Karpas-422 (cell line): ENCODE results near the gene WT1. TPM values are rescaled to one million over a fixed set of nuclear protein-coding genes. Genes with fewer than 3 reads are reported as not detected.

ENCODE experiments used
- DNase-seq: peaks from one replicate; pipeline ENCODE4 v3.0.0-alpha.2; 2015
- H2AFZ ChIP-seq: fragments of 200-600 bp; sonication (generic); 2 replicates; pipeline ENCODE4 v1.6.1; 2014; ENCODE audit warnings: antibody characterized with exemption, low read length, mixed read lengths
- H3K27ac ChIP-seq: fragments of 200-600 bp; sonication (generic); 2 replicates; pipeline ENCODE4 v1.5.1; 2014; ENCODE audit warnings: mild to moderate bottlenecking, low read length, moderate library complexity
- H3K27me3 ChIP-seq: fragments of 200-600 bp; sonication (generic); 2 replicates; pipeline ENCODE4 v1.6.1; 2014; ENCODE audit warnings: low read length, mixed read lengths
- H3K36me3 ChIP-seq: fragments of 200-600 bp; sonication (generic); 2 replicates; pipeline ENCODE4 v1.6.1; 2014; ENCODE audit warnings: low read length, mixed read lengths; ENCODE audit not compliant: insufficient read depth
- H3K4me1 ChIP-seq: fragments of 200-600 bp; sonication (generic); 2 replicates; pipeline ENCODE4 v1.6.1; 2014; ENCODE audit warnings: mild to moderate bottlenecking, low read length, mixed read lengths
- H3K4me2 ChIP-seq: fragments of 200-600 bp; sonication (generic); 2 replicates; pipeline ENCODE4 v1.6.1; 2014; ENCODE audit warnings: low read length, low read depth, mild to moderate bottlenecking; ENCODE audit not compliant: poor library complexity, severe bottlenecking
- H3K4me3 ChIP-seq: fragments of 200-600 bp; sonication (generic); 2 replicates; pipeline ENCODE4 v1.5.1; 2014; ENCODE audit warnings: mild to moderate bottlenecking, antibody characterized with exemption, low read length, mixed read lengths
- H3K79me2 ChIP-seq: fragments of 200-600 bp; sonication (generic); 2 replicates; pipeline ENCODE4 v1.6.1; 2014; ENCODE audit warnings: mild to moderate bottlenecking, low read length, mixed read lengths
- H3K9ac ChIP-seq: fragments of 200-600 bp; sonication (generic); 2 replicates; pipeline ENCODE4 v1.6.0; 2014; ENCODE audit warnings: low read length
- H3K9me2 ChIP-seq: fragments of 200-600 bp; sonication (generic), shearing (Covaris generic); replicated peaks from 2 replicates; pipeline ENCODE4 v1.6.0; 2014; ENCODE audit warnings: mild to moderate bottlenecking, low read length, moderate library complexity; ENCODE audit not compliant: insufficient read depth
- H3K9me3 ChIP-seq: fragments of 300-700, 200-600 bp; sonication (generic); 2 replicates; pipeline ENCODE4 v1.6.1; 2014; ENCODE audit warnings: low read length, mixed read lengths
- H4K20me1 ChIP-seq: fragments of 200-600 bp; sonication (generic); 2 replicates; pipeline ENCODE4 v1.6.1; 2014; ENCODE audit warnings: mild to moderate bottlenecking, antibody characterized with exemption, low read length, low read depth; ENCODE audit not compliant: insufficient read depth
- total RNA-seq: library from RNA; depleted of rRNA; stranded (reverse); fragments of >200 nt; shearing (Covaris generic); gene quantifications from 2 replicates; pipeline ENCODE4 v1.2.3, GENCODE V29; 2014; ENCODE audit warnings: low replicate concordance

Gene WT1
- total RNA-seq, 1 experiment from 2014 or later = 0.52 TPM

DNA sequence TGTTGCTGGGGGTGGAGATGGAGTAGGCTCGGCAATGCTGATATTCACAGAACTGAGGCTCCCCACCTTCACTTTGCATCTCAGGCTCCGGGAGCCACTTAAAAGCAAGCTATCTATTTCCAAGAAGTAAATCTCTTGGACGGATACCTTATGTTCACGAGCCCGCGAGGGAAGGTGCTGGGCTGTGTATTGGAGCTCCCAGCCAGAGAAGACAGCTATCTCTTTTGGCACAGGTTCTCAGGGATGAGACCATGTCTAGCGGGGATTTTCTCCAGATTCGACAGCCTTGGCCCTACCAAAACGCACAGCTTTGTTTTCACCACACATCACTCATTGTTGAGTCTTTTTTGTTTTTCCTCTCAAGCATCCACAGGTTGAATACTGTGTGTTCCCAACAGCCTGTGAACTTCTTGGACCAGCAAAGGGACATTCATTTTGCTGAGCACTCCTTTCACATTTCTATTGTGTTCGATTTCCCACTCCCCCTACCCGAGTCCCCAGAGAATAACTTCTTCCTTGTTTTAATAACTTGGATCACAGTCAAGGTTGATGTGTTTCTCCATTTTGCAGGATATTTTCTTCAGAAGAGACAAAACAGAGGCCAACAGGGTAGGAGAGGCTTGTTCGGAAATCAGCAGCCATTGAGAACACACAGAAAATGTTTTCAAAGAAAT is 23.3 kb downstream of the WT1 start:
- Histone ChIP-seq H3K27me3 (no peaks in the 10 kb centered on the region), H3K36me3 (no peaks in the 10 kb centered on the region), H3K4me1 (no peaks in the 10 kb centered on the region), H3K27ac (no peak overlapping the region), H3K9me3 (no peaks in the 10 kb centered on the region), H3K4me3 (no peak overlapping the region), H3K79me2 (no peaks in the 10 kb centered on the region), H3K9ac (no peak overlapping the region), H3K9me2 (no peaks in the 10 kb centered on the region), H4K20me1 (no peaks in the 10 kb centered on the region), H3K4me2 (no peak overlapping the region), H2AFZ (no peak overlapping the region)
- DNase-seq = no peak

DNA sequence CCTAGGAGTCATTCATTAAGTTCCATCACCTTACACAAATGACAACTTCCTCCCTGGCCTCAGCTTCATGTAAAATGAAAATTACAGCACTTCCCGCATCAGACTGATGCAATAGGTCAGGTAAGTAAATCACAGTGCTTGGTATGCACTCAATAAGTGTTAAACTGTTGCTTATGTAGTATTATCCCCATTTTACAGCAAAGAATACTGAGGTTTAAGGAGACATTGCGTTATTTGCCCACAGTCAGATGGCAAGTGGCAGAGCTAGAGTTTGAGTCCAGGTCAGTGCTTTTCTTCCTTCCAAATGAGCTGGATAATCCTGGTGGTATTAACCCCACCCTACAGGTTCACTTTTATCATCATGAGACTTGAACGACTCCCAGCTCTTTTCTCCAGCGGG is 29.7 kb downstream of the WT1 start:
- no peak for DNase-seq
- Histone ChIP-seq H2AFZ (no peak overlapping the region), H3K36me3 (no peaks in the 10 kb centered on the region)

DNA sequence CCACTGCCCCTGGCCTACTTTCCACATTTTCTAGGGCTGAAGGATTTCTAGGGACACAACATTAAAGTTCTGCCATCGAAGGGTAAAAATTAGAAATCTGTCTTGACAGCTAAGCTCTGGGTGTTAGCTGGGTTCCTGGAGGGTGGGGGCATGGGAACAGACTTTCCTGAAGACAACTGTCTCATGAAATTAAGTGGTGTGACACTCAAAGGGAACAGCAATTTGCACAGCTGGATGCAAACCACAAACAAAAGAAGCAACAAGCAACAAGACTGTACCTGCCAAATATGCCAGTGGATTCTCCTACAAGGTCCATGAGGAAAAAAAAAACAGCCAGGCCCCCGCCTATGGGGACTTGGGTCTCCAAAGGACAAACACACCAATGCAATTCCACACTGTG is 32.5 kb downstream of the WT1 start:
- Histone ChIP-seq H3K36me3 (no peaks in the 10 kb centered on the region), H3K9me3 (no peaks in the 10 kb centered on the region), H3K9ac (no peak overlapping the region), H3K9me2 (no peaks in the 10 kb centered on the region), H3K4me2 (no peak overlapping the region), H3K79me2 (no peaks in the 10 kb centered on the region), H3K4me3 (no peak overlapping the region), H4K20me1 (no peaks in the 10 kb centered on the region), H3K27me3 (no peaks in the 10 kb centered on the region), H3K27ac (no peak overlapping the region), H2AFZ (no peak overlapping the region), H3K4me1 (no peaks in the 10 kb centered on the region)
- no peak for DNase-seq

More for the DNA sequence above, 29.7 kb downstream of the WT1 start:
- H4K20me1 ChIP-seq = no peaks in the 10 kb centered on the region
- no peaks in the 10 kb centered on the region for H3K9me2 ChIP-seq
- H3K9ac ChIP-seq = no peak overlapping the region
- H3K79me2 ChIP-seq = no peaks in the 10 kb centered on the region
- H3K4me1 ChIP-seq = no peaks in the 10 kb centered on the region
- no peak overlapping the region for H3K27ac ChIP-seq
- H3K9me3 ChIP-seq = no peaks in the 10 kb centered on the region
- no peak overlapping the region for H3K4me2 ChIP-seq
- no peak overlapping the region for H3K4me3 ChIP-seq
- no peaks in the 10 kb centered on the region for H3K27me3 ChIP-seq

DNA sequence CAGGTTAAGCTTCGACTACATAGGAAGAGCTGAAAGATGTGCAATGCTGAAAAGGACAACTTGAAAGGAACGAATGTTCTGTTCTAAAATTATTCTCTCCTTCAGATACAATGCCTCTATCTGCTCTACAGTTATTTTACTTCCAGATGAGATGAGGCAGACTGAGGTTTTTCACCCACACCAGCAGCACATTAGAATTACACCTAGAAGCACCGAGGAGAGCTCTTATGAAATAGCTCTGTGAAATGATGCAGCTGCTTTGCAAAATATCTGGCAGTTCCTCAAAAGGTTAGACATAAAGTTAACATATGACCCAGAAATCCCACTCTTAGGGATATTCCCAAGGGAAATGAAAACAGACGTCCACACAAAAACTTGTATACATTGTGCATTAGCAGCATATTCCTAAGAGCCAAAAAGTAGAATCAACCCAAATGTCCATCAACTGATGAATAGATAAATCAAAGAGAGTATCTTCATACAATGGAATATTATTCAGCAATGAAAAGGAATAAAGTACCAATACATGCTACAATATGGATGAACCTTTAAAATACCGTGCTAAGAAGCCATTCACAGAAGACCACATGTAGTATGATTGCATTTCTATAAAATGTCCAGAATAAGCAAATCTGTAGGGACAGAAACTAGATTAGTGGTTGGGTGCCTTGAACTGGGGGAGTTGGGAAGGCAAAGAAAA is 34.5 kb downstream of the WT1 start:
- Histone ChIP-seq H2AFZ (no peak overlapping the region), H3K9me3 (no peaks in the 10 kb centered on the region), H3K4me3 (no peak overlapping the region), H3K36me3 (no peaks in the 10 kb centered on the region), H3K27me3 (no peaks in the 10 kb centered on the region), H3K4me2 (no peak overlapping the region), H3K4me1 (peaks cover 6% of the 10 kb centered on the region), H3K27ac (no peak overlapping the region), H3K9me2 (no peaks in the 10 kb centered on the region), H3K79me2 (no peaks in the 10 kb centered on the region), H3K9ac (no peak overlapping the region), H4K20me1 (no peaks in the 10 kb centered on the region)
- DNase-seq = no peak

DNA sequence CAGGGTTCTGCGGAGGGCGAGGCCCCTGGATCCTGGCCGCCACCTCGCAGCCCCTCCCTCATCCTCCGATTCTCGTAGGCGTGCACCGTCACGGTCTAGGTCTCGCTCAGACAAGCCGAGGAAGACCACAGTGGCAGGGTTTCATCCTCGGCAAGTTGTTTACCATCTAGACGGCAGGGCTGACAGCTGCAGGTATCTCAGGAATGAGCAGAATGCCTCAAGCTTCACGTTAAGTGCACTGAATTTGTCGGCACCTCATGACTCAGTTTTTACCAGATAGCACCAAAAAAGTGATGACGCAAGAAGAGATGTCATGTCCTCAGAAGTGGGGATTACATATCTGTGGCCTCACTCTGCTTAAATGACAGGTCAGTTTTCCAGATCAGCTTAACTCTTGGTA is 35.1 kb downstream of the WT1 start:
- H3K36me3 ChIP-seq = no peaks in the 10 kb centered on the region
- H4K20me1 ChIP-seq = no peaks in the 10 kb centered on the region
- H3K27me3 ChIP-seq = no peaks in the 10 kb centered on the region
- H3K9ac ChIP-seq = no peak overlapping the region
- H3K4me1 ChIP-seq = peaks cover 7% of the 10 kb centered on the region
- no peak overlapping the region for H3K4me3 ChIP-seq
- H3K4me2 ChIP-seq = no peak overlapping the region
- no peaks in the 10 kb centered on the region for H3K9me3 ChIP-seq
- H2AFZ ChIP-seq = no peak overlapping the region
- no peak overlapping the region for H3K27ac ChIP-seq
- no peak for DNase-seq
- no peaks in the 10 kb centered on the region for H3K79me2 ChIP-seq
- no peaks in the 10 kb centered on the region for H3K9me2 ChIP-seq

DNA sequence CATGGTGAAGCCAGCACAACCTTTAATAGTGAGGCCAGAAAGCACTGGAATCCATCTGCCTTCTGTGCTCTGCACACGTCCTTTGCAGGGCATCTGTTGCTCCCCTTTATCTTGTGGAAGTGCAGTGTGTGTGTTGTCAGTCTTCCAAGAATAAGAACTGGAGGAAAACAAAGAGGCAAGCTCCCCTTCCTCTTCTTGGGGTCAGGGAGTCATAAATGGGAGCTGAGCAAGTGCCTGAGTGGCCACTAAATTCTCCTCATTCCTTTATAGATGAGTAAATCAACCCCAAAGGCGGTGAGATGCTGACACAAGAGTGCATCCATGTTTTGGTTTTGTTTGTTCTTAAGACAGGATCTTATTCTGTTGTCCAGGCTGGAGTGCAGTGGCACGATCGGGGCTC is 38.3 kb downstream of the WT1 start:
- Histone ChIP-seq H3K9ac (no peak overlapping the region), H3K4me1 (peaks cover 9% of the 10 kb centered on the region), H3K27ac (no peak overlapping the region), H3K79me2 (no peaks in the 10 kb centered on the region), H3K9me2 (no peaks in the 10 kb centered on the region), H3K36me3 (no peaks in the 10 kb centered on the region), H3K4me3 (no peak overlapping the region), H4K20me1 (no peaks in the 10 kb centered on the region), H2AFZ (no peak overlapping the region), H3K4me2 (no peak overlapping the region), H3K27me3 (no peaks in the 10 kb centered on the region), H3K9me3 (no peaks in the 10 kb centered on the region)
- no peak for DNase-seq

DNA sequence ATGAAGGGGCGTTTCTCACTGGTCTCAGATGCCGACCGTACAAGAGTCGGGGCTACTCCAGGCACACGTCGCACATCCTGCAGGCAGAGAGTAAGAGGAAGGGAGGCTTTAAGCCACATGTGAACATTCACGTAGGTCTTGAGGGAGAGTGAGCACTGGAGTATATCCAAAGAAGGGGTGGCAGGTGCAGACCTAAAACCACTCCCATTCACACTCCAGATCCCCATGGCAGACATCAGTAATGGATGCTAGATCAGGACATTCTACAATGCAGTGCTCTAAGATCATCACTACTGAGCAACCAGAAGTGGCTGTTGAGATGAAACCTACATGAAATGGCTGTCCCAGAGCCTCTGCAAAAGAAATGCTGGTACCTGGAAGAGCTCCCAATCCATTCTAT is 39.0 kb downstream of the WT1 start:
- DNase-seq = no peak
- Histone ChIP-seq H3K27me3 (no peaks in the 10 kb centered on the region), H3K9me3 (no peaks in the 10 kb centered on the region), H3K36me3 (no peaks in the 10 kb centered on the region), H3K79me2 (no peaks in the 10 kb centered on the region), H3K4me2 (no peak overlapping the region), H3K27ac (no peak overlapping the region), H2AFZ (no peak overlapping the region), H4K20me1 (no peaks in the 10 kb centered on the region), H3K9ac (0 out of 2 replicates have a peak overlapping the region, but pooled peaks have one; percentile 16), H3K4me1 (peaks cover 11% of the 10 kb centered on the region), H3K9me2 (no peaks in the 10 kb centered on the region), H3K4me3 (no peak overlapping the region)

DNA sequence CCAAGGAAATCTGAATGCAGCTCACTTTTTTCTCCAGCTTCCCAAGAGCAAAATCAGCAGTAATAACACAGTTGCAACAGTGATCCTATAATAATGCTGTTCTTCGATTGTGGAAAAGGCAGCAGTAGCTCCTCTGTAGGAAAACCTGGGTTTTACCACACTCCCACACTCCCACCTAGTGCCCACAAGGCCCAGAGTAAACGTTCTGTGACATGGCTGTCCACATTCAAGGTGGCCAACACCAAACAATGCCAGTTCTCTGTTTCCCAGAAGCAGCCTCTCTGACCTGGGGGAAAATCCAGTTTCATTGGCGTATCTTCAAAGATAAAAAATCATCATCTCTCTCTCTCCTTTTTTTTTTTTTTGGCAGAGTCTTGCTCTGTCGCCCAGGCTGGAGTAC is 40.2 kb downstream of the WT1 start:
- H3K36me3 ChIP-seq = no peaks in the 10 kb centered on the region
- H3K4me1 ChIP-seq = peaks cover 16% of the 10 kb centered on the region
- H3K79me2 ChIP-seq = no peaks in the 10 kb centered on the region
- no peak overlapping the region for H3K4me3 ChIP-seq
- H3K27me3 ChIP-seq = no peaks in the 10 kb centered on the region
- no peaks in the 10 kb centered on the region for H3K9me2 ChIP-seq
- H3K27ac ChIP-seq = no peak overlapping the region
- H3K9ac ChIP-seq = no peak overlapping the region
- no peaks in the 10 kb centered on the region for H3K9me3 ChIP-seq
- no peak for DNase-seq
- no peaks in the 10 kb centered on the region for H4K20me1 ChIP-seq
- no peak overlapping the region for H3K4me2 ChIP-seq
- no peak overlapping the region for H2AFZ ChIP-seq
